Smooth muscle cell (in vitro differentiated cells): Measurements from ENCODE around the gene UBN1. TPM values are rescaled to one million over a fixed set of nuclear protein-coding genes. Genes with fewer than 3 reads are reported as not detected.

Experiments
- DNase-seq: peaks from one replicate; lab custom pipeline; 2025; ENCODE audit not compliant: unreplicated experiment; lab: John Stamatoyannopoulos, UW
- H2AFZ ChIP-seq: fragments of 200-600 bp; sonication (generic); 2 replicates; pipeline ENCODE4 v1.6.0; 2016; ENCODE audit warnings: antibody characterized with exemption, low read depth, mild to moderate bottlenecking
- H3F3A ChIP-seq: fragments of 200-600 bp; sonication (generic); 2 replicates; pipeline ENCODE4 v1.6.0; 2017; ENCODE audit warnings: antibody characterized with exemption, low read depth
- H3K27ac ChIP-seq: fragments of 200-600 bp; sonication (generic); 2 replicates; pipeline ENCODE4 v1.5.1; 2016; ENCODE audit warnings: low read depth, mild to moderate bottlenecking
- H3K27me3 ChIP-seq: fragments of 200-600 bp; sonication (generic); 2 replicates; pipeline ENCODE4 v1.6.1; 2016; ENCODE audit warnings: low read depth, mild to moderate bottlenecking
- H3K36me3 ChIP-seq: fragments of 200-600 bp; sonication (generic); 2 replicates; pipeline ENCODE4 v1.5.1; 2016; ENCODE audit warnings: low read depth
- H3K4me1 ChIP-seq: fragments of 200-600 bp; sonication (generic); 2 replicates; pipeline ENCODE4 v1.5.1; 2016; ENCODE audit warnings: low read depth
- H3K4me2 ChIP-seq: fragments of 200-600 bp; sonication (generic); 2 replicates; pipeline ENCODE4 v1.6.0; 2016; ENCODE audit warnings: mild to moderate bottlenecking
- H3K4me3 ChIP-seq: fragments of 200-600 bp; sonication (generic); 2 replicates; pipeline ENCODE4 v1.5.1; 2016; ENCODE audit warnings: mild to moderate bottlenecking
- H3K79me2 ChIP-seq: fragments of 200-600 bp; sonication (generic); 2 replicates; pipeline ENCODE4 v1.6.0; 2016; ENCODE audit warnings: low read depth, mild to moderate bottlenecking
- H3K9ac ChIP-seq: fragments of 200-600 bp; sonication (generic); 2 replicates; pipeline ENCODE4 v1.6.0; 2016; ENCODE audit warnings: low read depth
- H3K9me3 ChIP-seq: fragments of 200-600 bp; sonication (generic); replicated peaks from 2 replicates; pipeline ENCODE4 v1.5.1; 2016; ENCODE audit warnings: low read depth
- H4K20me1 ChIP-seq: fragments of 200-600 bp; sonication (generic); 2 replicates; pipeline ENCODE4 v1.6.0; 2016; ENCODE audit warnings: low read depth
- CTCF ChIP-seq: fragments of 200-600 bp; sonication (generic); IDR thresholded peaks from 2 replicates; pipeline ENCODE4 v1.5.1; 2017; ENCODE audit warnings: borderline replicate concordance, mild to moderate bottlenecking, antibody characterized with exemption; ENCODE audit not compliant: insufficient read depth, poor library complexity, severe bottlenecking
- WGBS: methylation state at CpG from one replicate; pipeline ENCODE4 v1.1.7; 2016; ENCODE audit warnings: low lambda C conversion rate; 5-methylcytosine and 5-hydroxymethylcytosine counted together
- polyA plus RNA-seq: library from polyadenylated mRNA; unstranded; fragments of >200 nt; fragmentation: Nextera tagmentation; extraction: Ambion mirVana; gene quantifications from 2 replicates; pipeline ENCODE4 v1.2.1, GENCODE V29; 2016
- total RNA-seq: library from RNA; depleted of rRNA; stranded (reverse); fragments of >200 nt; gene quantifications from 2 replicates; pipeline ENCODE4 v1.2.3, GENCODE V29; 2014

The UBN1 gene
- total and polyA plus RNA-seq, 2 experiments from 2014 or later: 16.2 to 29.7 TPM

- no peaks in the 10 kb centered on the region for H3K4me1 ChIP-seq
- H3K79me2 ChIP-seq: no peaks in the 10 kb centered on the region
- no peaks in the 10 kb centered on the region for H3K27me3 ChIP-seq
- no peak overlapping the region for H2AFZ ChIP-seq
- H3K9ac ChIP-seq: no peak overlapping the region
- DNase-seq: no peak
- no peaks in the 10 kb centered on the region for H3F3A ChIP-seq
- H3K4me2 ChIP-seq: no peak overlapping the region
- H3K4me3 ChIP-seq: no peak overlapping the region
- no peaks in the 10 kb centered on the region for H4K20me1 ChIP-seq
- no peak for TF ChIP-seq CTCF
- 85% methylated on average over 23 of the region's 23 CpGs for WGBS
- H3K27ac ChIP-seq: no peak overlapping the region
- H3K9me3 ChIP-seq: no peaks in the 10 kb centered on the region
- H3K36me3 ChIP-seq: no peaks in the 10 kb centered on the region
Observed at GRCh38 chr16:4892361-4893102, 45.3 kb downstream of the UBN1 start.

- no peak for TF ChIP-seq CTCF
- no peak overlapping the region for H3K4me2 ChIP-seq
- H3F3A ChIP-seq: no peaks in the 10 kb centered on the region
- WGBS: 96% methylated on average over 24 of the region's 26 CpGs
- no peaks in the 10 kb centered on the region for H3K4me1 ChIP-seq
- H3K36me3 ChIP-seq: no peaks in the 10 kb centered on the region
- no peaks in the 10 kb centered on the region for H3K9me3 ChIP-seq
- no peaks in the 10 kb centered on the region for H3K79me2 ChIP-seq
- H3K4me3 ChIP-seq: no peak overlapping the region
- H2AFZ ChIP-seq: no peak overlapping the region
- H3K27me3 ChIP-seq: no peaks in the 10 kb centered on the region
- no peaks in the 10 kb centered on the region for H4K20me1 ChIP-seq
- no peak for DNase-seq
- no peak overlapping the region for H3K27ac ChIP-seq
- no peak overlapping the region for H3K9ac ChIP-seq
Observed at GRCh38 chr16:4893103-4893862, 46.0 kb downstream of the UBN1 start.

- Histone ChIP-seq H4K20me1 (no peaks in the 10 kb centered on the region), H3K27ac (no peak overlapping the region), H3K4me1 (no peaks in the 10 kb centered on the region), H3K27me3 (no peaks in the 10 kb centered on the region), H3F3A (no peaks in the 10 kb centered on the region), H3K9ac (no peak overlapping the region), H3K9me3 (no peaks in the 10 kb centered on the region), H3K79me2 (no peaks in the 10 kb centered on the region), H3K36me3 (no peaks in the 10 kb centered on the region), H3K4me3 (no peak overlapping the region), H2AFZ (no peak overlapping the region), H3K4me2 (no peak overlapping the region)
- TF ChIP-seq CTCF: no peak
- WGBS: 94% methylated on average over 22 of the region's 22 CpGs
- no peak for DNase-seq
Observed at GRCh38 chr16:4894276-4895150, 47.2 kb downstream of the UBN1 start.
